ENCODE data around the gene GFY. TPM values are rescaled to one million over a fixed set of nuclear protein-coding genes. Genes with fewer than 3 reads are reported as not detected.

The GFY gene
- total RNA-seq, 1 experiment from 2014 or later, result not detected

GRCh38 chr19:49403404-49404187, 21.6 kb upstream of the GFY start:
- H3K27ac Mint-ChIP-seq (ENCODE audit: low read depth, unreplicated experiment), result no peak overlapping the region
- intact Hi-C loops (cut with micrococcal nuclease), result no loop called here
- no peaks in the 10 kb centered on the region for H3K36me3 Mint-ChIP-seq (ENCODE audit: insufficient read depth, unreplicated experiment)
- H3K9me3 Mint-ChIP-seq (ENCODE audit: unreplicated experiment), result no peaks in the 10 kb centered on the region
- DNase-seq (ENCODE audit: unreplicated experiment), result peak; percentile 60
- no peak overlapping the region for H3K4me3 Mint-ChIP-seq (ENCODE audit: unreplicated experiment)
- ChIA-PET CTCF (interaction anchor here (1.0 kb wide), 2 partner anchors 12 to 70 kb away, joined by 3 to 5 read pairs; partner anchors contain the start of gene FLT3LG), POLR2A (interaction anchor here (0.7 kb wide), 1 partner anchor 22 kb away, joined by 3 read pairs; no protein-coding TSS in a partner anchor)
- peaks cover 18% of the 10 kb centered on the region for H3K27me3 Mint-ChIP-seq (ENCODE audit: insufficient read depth, unreplicated experiment)
- BruUV-seq (replicated peaks), result no TSS peak
- H3K4me1 Mint-ChIP-seq (ENCODE audit: insufficient read depth, unreplicated experiment), result no peaks in the 10 kb centered on the region
- no peak for TF ChIP-seq CTCF (IDR thresholded peaks at IDR 0.05; ENCODE audit: unreplicated experiment)

GRCh38 chr19:49407079-49407478, 18.1 kb upstream of the GFY start:
- no TSS peak for BruUV-seq (replicated peaks)
- intact Hi-C loops (cut with micrococcal nuclease), result no loop called here
- Mint-ChIP-seq H3K27ac (ENCODE audit: low read depth, unreplicated experiment) (peak overlapping the region; percentile 41), H3K27me3 (ENCODE audit: insufficient read depth, unreplicated experiment) (peaks cover 12% of the 10 kb centered on the region), H3K9me3 (ENCODE audit: unreplicated experiment) (no peaks in the 10 kb centered on the region), H3K4me1 (ENCODE audit: insufficient read depth, unreplicated experiment) (no peaks in the 10 kb centered on the region), H3K36me3 (ENCODE audit: insufficient read depth, unreplicated experiment) (no peaks in the 10 kb centered on the region), H3K4me3 (ENCODE audit: unreplicated experiment) (no peak overlapping the region)
- ChIA-PET CTCF (interaction anchor here (1.5 kb wide), 1 partner anchor 10 kb away, joined by 3 read pairs; no protein-coding TSS in a partner anchor), POLR2A (interaction anchor here (0.6 kb wide), 1 partner anchor 45 kb away, joined by 4 read pairs; the partner anchor contains the start of gene TEAD2)
- no peak for DNase-seq (ENCODE audit: unreplicated experiment)
- no peak for TF ChIP-seq CTCF (IDR thresholded peaks at IDR 0.05; ENCODE audit: unreplicated experiment)

- Mint-ChIP-seq H3K27me3 (ENCODE audit: insufficient read depth, unreplicated experiment) (peaks cover 12% of the 10 kb centered on the region), H3K36me3 (ENCODE audit: insufficient read depth, unreplicated experiment) (no peaks in the 10 kb centered on the region), H3K9me3 (ENCODE audit: unreplicated experiment) (no peaks in the 10 kb centered on the region), H3K4me3 (ENCODE audit: unreplicated experiment) (no peak overlapping the region), H3K4me1 (ENCODE audit: insufficient read depth, unreplicated experiment) (no peaks in the 10 kb centered on the region), H3K27ac (ENCODE audit: low read depth, unreplicated experiment) (no peak overlapping the region)
- POLR2A ChIA-PET, result interaction anchor here (0.6 to 1.6 kb wide), 2 partner anchors 16 to 45 kb away, joined by 3 to 4 read pairs; partner anchors contain the start of gene TEAD2
- intact Hi-C loops (cut with micrococcal nuclease), result no loop called here
- no peak for DNase-seq (ENCODE audit: unreplicated experiment)
- BruUV-seq (replicated peaks), result no TSS peak
- no peak for TF ChIP-seq CTCF (IDR thresholded peaks at IDR 0.05; ENCODE audit: unreplicated experiment)
- CTCF ChIA-PET, result interaction anchor here (1.5 kb wide), 1 partner anchor 9 kb away, joined by 3 read pairs; no protein-coding TSS in a partner anchor
Observed at GRCh38 chr19:49407482-49408015, 17.6 kb upstream of the GFY start.

GRCh38 chr19:49408816-49409440, 16.3 kb upstream of the GFY start:
- Mint-ChIP-seq H3K4me3 (ENCODE audit: unreplicated experiment) (no peak overlapping the region), H3K9me3 (ENCODE audit: unreplicated experiment) (no peaks in the 10 kb centered on the region), H3K27me3 (ENCODE audit: insufficient read depth, unreplicated experiment) (peaks cover 12% of the 10 kb centered on the region), H3K4me1 (ENCODE audit: insufficient read depth, unreplicated experiment) (no peaks in the 10 kb centered on the region), H3K27ac (ENCODE audit: low read depth, unreplicated experiment) (no peak overlapping the region), H3K36me3 (ENCODE audit: insufficient read depth, unreplicated experiment) (no peaks in the 10 kb centered on the region)
- no peak for DNase-seq (ENCODE audit: unreplicated experiment)
- no peak for TF ChIP-seq CTCF (IDR thresholded peaks at IDR 0.05; ENCODE audit: unreplicated experiment)
- no TSS peak for BruUV-seq (replicated peaks)
- intact Hi-C loops (cut with micrococcal nuclease), result no loop called here
- POLR2A ChIA-PET, result interaction anchor here (1.6 kb wide), 1 partner anchor 17 kb away, joined by 3 read pairs; no protein-coding TSS in a partner anchor
- CTCF ChIA-PET, result interaction anchor here (0.6 kb wide), 1 partner anchor 15 kb away, joined by 4 read pairs; no protein-coding TSS in a partner anchor
